ENCODE data around the gene PRRG1. TPM values are rescaled to one million over a fixed set of nuclear protein-coding genes. Genes with fewer than 3 reads are reported as not detected.
A peak's percentile ranks its signal among the peaks of the same experiment; 100 is the strongest.

PRRG1 gene
- total and polyA plus RNA-seq, 2 donors (not counting 1 experiment from before 2014, with no cell fraction given) = 10.2 to 15.5 TPM

DNA sequence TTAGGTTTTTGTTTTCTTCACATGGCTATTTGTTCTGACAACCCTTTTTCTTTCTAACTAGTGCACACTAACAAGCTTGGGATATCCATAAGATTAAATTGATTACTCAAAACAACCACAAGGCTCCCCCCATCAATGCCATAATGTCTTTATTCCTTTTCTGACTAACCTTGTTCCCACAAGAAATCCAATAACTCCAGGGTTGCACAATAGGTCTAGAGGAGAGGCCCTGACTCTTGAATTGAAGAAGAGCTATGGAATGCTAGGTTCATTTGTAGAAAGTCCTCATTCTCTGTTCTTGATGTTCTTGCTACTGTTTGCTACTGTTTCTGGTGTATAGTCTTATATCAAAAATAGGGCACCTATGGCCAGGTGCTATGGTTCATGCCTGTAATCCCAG is 71.0 kb downstream of the PRRG1 start:
- peak in 1 of 2 donors; percentile 0 for DNase-seq (ENCODE audit: low read depth in 2 of 2)
- H2AFZ ChIP-seq (ENCODE audit: low read length) = no peak overlapping the region
- H3K4me1 ChIP-seq (ENCODE audit: control insufficient read depth, extremely low read depth, insufficient read depth, low read length) = no peaks in the 10 kb centered on the region
- TF ChIP-seq, protein P1, sequence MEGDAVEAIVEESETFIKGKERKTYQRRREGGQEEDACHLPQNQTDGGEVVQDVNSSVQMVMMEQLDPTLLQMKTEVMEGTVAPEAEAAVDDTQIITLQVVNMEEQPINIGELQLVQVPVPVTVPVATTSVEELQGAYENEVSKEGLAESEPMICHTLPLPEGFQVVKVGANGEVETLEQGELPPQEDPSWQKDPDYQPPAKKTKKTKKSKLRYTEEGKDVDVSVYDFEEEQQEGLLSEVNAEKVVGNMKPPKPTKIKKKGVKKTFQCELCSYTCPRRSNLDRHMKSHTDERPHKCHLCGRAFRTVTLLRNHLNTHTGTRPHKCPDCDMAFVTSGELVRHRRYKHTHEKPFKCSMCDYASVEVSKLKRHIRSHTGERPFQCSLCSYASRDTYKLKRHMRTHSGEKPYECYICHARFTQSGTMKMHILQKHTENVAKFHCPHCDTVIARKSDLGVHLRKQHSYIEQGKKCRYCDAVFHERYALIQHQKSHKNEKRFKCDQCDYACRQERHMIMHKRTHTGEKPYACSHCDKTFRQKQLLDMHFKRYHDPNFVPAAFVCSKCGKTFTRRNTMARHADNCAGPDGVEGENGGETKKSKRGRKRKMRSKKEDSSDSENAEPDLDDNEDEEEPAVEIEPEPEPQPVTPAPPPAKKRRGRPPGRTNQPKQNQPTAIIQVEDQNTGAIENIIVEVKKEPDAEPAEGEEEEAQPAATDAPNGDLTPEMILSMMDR (conservative IDR thresholded peaks at IDR 0.05 in 1 of 2, IDR thresholded peaks at IDR 0.05 in 1 of 2; ENCODE audit: low read depth in 1 of 2, low read length in 2 of 2) = no peak
- TF ChIP-seq EZH2 (IDR thresholded peaks at IDR 0.05; ENCODE audit: low read length, missing control alignments) = no peak
- H3K9ac ChIP-seq (ENCODE audit: insufficient read depth, low read length) = no peak overlapping the region
- H3K36me3 ChIP-seq (ENCODE audit: control insufficient read depth, insufficient read depth, low read length) = no peaks in the 10 kb centered on the region
- no peaks in the 10 kb centered on the region for H4K20me1 ChIP-seq (ENCODE audit: control insufficient read depth, extremely low read depth, insufficient read depth, low read length)
- no peaks in the 10 kb centered on the region for H3K79me2 ChIP-seq (ENCODE audit: control insufficient read depth, insufficient read depth, low read length)
- H3K27me3 ChIP-seq (ENCODE audit: control insufficient read depth, insufficient read depth, low read length) = no peaks in the 10 kb centered on the region
- H3K9me3 ChIP-seq (ENCODE audit: control insufficient read depth, insufficient read depth, low read depth, low read length) = no peaks in the 10 kb centered on the region
- no peak overlapping the region for H3K27ac ChIP-seq (ENCODE audit: insufficient read depth, low read length)
- H3K4me3 ChIP-seq (replicated peaks in 1 of 4; ENCODE audit: control extremely low read depth in 1 of 4, insufficient read depth in 1 of 4, low read depth in 3 of 4, low read length in 4 of 4) = no peak overlapping the region
- H3K4me2 ChIP-seq (ENCODE audit: extremely low read depth, insufficient read depth, low read length) = no peak overlapping the region

DNA sequence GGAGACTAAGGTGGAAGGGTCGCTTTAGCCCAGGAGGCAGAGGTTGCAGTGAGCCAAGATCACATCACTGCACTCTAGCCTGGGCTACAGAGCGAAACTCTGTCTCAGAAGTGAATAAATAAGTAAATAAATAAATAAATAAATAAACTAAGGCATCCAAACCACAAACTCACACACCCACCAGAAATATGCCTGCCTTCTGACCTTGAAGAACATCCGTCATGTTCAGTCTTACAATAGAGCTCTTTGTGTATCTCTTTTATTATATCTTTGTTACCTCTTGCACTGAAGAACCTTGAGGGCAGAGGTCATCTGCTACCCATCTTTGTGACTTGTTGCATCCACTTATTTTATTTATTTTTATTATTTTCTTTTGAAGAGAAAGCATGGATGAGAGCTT is 71.6 kb downstream of the PRRG1 start:
- Histone ChIP-seq H3K4me1 (ENCODE audit: control insufficient read depth, extremely low read depth, insufficient read depth, low read length) (no peaks in the 10 kb centered on the region), H3K4me2 (ENCODE audit: extremely low read depth, insufficient read depth, low read length) (no peak overlapping the region), H2AFZ (ENCODE audit: low read length) (no peak overlapping the region), H3K9ac (ENCODE audit: insufficient read depth, low read length) (no peak overlapping the region), H3K36me3 (ENCODE audit: control insufficient read depth, insufficient read depth, low read length) (no peaks in the 10 kb centered on the region), H3K4me3 (replicated peaks in 1 of 4; ENCODE audit: control extremely low read depth in 1 of 4, insufficient read depth in 1 of 4, low read depth in 3 of 4, low read length in 4 of 4) (no peak overlapping the region), H3K27me3 (ENCODE audit: control insufficient read depth, insufficient read depth, low read length) (no peaks in the 10 kb centered on the region), H3K9me3 (ENCODE audit: control insufficient read depth, insufficient read depth, low read depth, low read length) (no peaks in the 10 kb centered on the region), H3K79me2 (ENCODE audit: control insufficient read depth, insufficient read depth, low read length) (no peaks in the 10 kb centered on the region), H4K20me1 (ENCODE audit: control insufficient read depth, extremely low read depth, insufficient read depth, low read length) (no peaks in the 10 kb centered on the region), H3K27ac (ENCODE audit: insufficient read depth, low read length) (no peak overlapping the region)
- TF ChIP-seq, protein P1 (conservative IDR thresholded peaks at IDR 0.05 in 1 of 2, IDR thresholded peaks at IDR 0.05 in 1 of 2; ENCODE audit: low read depth in 1 of 2, low read length in 2 of 2) = no peak
- no peak for TF ChIP-seq EZH2 (IDR thresholded peaks at IDR 0.05; ENCODE audit: low read length, missing control alignments)
- DNase-seq (ENCODE audit: low read depth in 2 of 2) = peak in 1 of 2 donors; percentile 4

DNA sequence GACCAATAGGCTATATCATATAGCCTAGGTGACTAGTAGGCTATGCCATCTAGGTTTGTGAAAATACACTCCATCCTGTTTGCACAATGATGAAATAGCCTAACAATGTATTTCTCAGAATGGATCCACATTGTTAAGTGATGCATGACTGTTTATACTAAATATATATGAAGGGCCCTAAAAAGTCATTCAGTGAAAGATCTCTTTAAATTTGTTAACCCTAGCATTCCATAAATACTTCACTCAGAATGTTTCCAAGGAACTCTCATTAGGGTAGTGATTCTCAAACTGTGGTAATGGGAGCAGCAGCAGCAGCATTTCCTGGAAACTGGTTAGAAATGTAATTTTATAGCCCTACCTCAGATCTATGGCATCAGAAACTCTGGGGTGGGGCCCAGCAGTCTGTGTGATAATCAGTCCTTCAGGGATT is 74.9 kb downstream of the PRRG1 start:
- H3K9ac ChIP-seq (ENCODE audit: insufficient read depth, low read length) = no peak overlapping the region
- TF ChIP-seq EZH2 (IDR thresholded peaks at IDR 0.05; ENCODE audit: low read length, missing control alignments) = no peak
- TF ChIP-seq, protein P1 (conservative IDR thresholded peaks at IDR 0.05 in 1 of 2, IDR thresholded peaks at IDR 0.05 in 1 of 2; ENCODE audit: low read depth in 1 of 2, low read length in 2 of 2) = no peak

More for the DNA sequence above, 74.9 kb downstream of the PRRG1 start:
- Histone ChIP-seq H4K20me1 (ENCODE audit: control insufficient read depth, extremely low read depth, insufficient read depth, low read length) (no peaks in the 10 kb centered on the region), H3K4me3 (replicated peaks in 1 of 4; ENCODE audit: control extremely low read depth in 1 of 4, insufficient read depth in 1 of 4, low read depth in 3 of 4, low read length in 4 of 4) (no peak overlapping the region), H3K79me2 (ENCODE audit: control insufficient read depth, insufficient read depth, low read length) (no peaks in the 10 kb centered on the region), H3K27ac (ENCODE audit: insufficient read depth, low read length) (no peak overlapping the region), H3K9me3 (ENCODE audit: control insufficient read depth, insufficient read depth, low read depth, low read length) (no peaks in the 10 kb centered on the region), H3K27me3 (ENCODE audit: control insufficient read depth, insufficient read depth, low read length) (no peaks in the 10 kb centered on the region), H3K4me1 (ENCODE audit: control insufficient read depth, extremely low read depth, insufficient read depth, low read length) (no peaks in the 10 kb centered on the region), H2AFZ (ENCODE audit: low read length) (no peak overlapping the region), H3K36me3 (ENCODE audit: control insufficient read depth, insufficient read depth, low read length) (no peaks in the 10 kb centered on the region), H3K4me2 (ENCODE audit: extremely low read depth, insufficient read depth, low read length) (no peak overlapping the region)
- peak; percentile 5 to 64 for DNase-seq (ENCODE audit: low read depth in 2 of 2)

Data from fibroblast of lung (primary cell).